T-helper 1 cell treated with Interleukin-12 subunit alpha and Interleukin-12 subunit beta and Interleukin-4 antibody, amounts not matched to agents 30 μg/mL and 1 μg/mL, for 36 hours (primary cell): ENCODE data around the gene BABAM2.

Experiments used
- H3K27ac Mint-ChIP-seq: one replicate; pipeline ENCODE4 v1.8.0; 2021; ENCODE audit warnings: mild to moderate bottlenecking, mixed read lengths
- H3K27me3 Mint-ChIP-seq: one replicate; pipeline ENCODE4 v1.8.0; 2021; ENCODE audit warnings: low read depth, mixed read lengths
- H3K36me3 Mint-ChIP-seq: one replicate; pipeline ENCODE4 v1.8.0; 2021; ENCODE audit warnings: low read depth, mixed read lengths
- H3K4me1 Mint-ChIP-seq: one replicate; pipeline ENCODE4 v1.8.0; 2021; ENCODE audit warnings: low read depth, mixed read lengths
- H3K4me3 Mint-ChIP-seq: one replicate; pipeline ENCODE4 v1.8.0; 2021; ENCODE audit warnings: mild to moderate bottlenecking, moderate library complexity, mixed read lengths
- H3K9me3 Mint-ChIP-seq: one replicate; pipeline ENCODE4 v1.8.0; 2021; ENCODE audit warnings: mixed read lengths

BABAM2 gene

GRCh38 chr2:28312307-28313219 lies 422.0 kb downstream of the BABAM2 start:
- Mint-ChIP-seq H3K27ac (no peak overlapping the region), H3K36me3 (peaks cover 14% of the 10 kb centered on the region), H3K4me1 (peaks cover 15% of the 10 kb centered on the region), H3K9me3 (no peaks in the 10 kb centered on the region), H3K4me3 (no peak overlapping the region), H3K27me3 (no peaks in the 10 kb centered on the region)

GRCh38 chr2:28313220-28313784 lies 422.8 kb downstream of the BABAM2 start:
- H3K9me3 Mint-ChIP-seq = no peaks in the 10 kb centered on the region
- no peak overlapping the region for H3K27ac Mint-ChIP-seq
- H3K4me3 Mint-ChIP-seq = no peak overlapping the region
- H3K36me3 Mint-ChIP-seq = peaks cover 11% of the 10 kb centered on the region
- H3K27me3 Mint-ChIP-seq = no peaks in the 10 kb centered on the region
- peaks cover 15% of the 10 kb centered on the region for H3K4me1 Mint-ChIP-seq

- H3K4me3 Mint-ChIP-seq = no peak overlapping the region
- H3K27me3 Mint-ChIP-seq = no peaks in the 10 kb centered on the region
- no peaks in the 10 kb centered on the region for H3K9me3 Mint-ChIP-seq
- H3K36me3 Mint-ChIP-seq = peaks cover 6% of the 10 kb centered on the region
- peaks cover 15% of the 10 kb centered on the region for H3K4me1 Mint-ChIP-seq
- H3K27ac Mint-ChIP-seq = no peak overlapping the region
These were observed 424.4 kb downstream of the BABAM2 start for GRCh38 chr2:28314968-28315367.

GRCh38 chr2:28316546-28317335 lies 426.2 kb downstream of the BABAM2 start:
- Mint-ChIP-seq H3K4me1 (peaks cover 12% of the 10 kb centered on the region), H3K27me3 (no peaks in the 10 kb centered on the region), H3K9me3 (no peaks in the 10 kb centered on the region), H3K27ac (no peak overlapping the region), H3K4me3 (no peak overlapping the region), H3K36me3 (peaks cover 4% of the 10 kb centered on the region)

- peaks cover 8% of the 10 kb centered on the region for H3K4me1 Mint-ChIP-seq
- no peak overlapping the region for H3K27ac Mint-ChIP-seq
- peaks cover 2% of the 10 kb centered on the region for H3K36me3 Mint-ChIP-seq
- H3K27me3 Mint-ChIP-seq = no peaks in the 10 kb centered on the region
- H3K4me3 Mint-ChIP-seq = no peak overlapping the region
- no peaks in the 10 kb centered on the region for H3K9me3 Mint-ChIP-seq
These were observed 426.9 kb downstream of the BABAM2 start for GRCh38 chr2:28317390-28317789.

- H3K27me3 Mint-ChIP-seq = no peaks in the 10 kb centered on the region
- H3K9me3 Mint-ChIP-seq = no peaks in the 10 kb centered on the region
- H3K4me3 Mint-ChIP-seq = no peak overlapping the region
- no peak overlapping the region for H3K27ac Mint-ChIP-seq
- H3K4me1 Mint-ChIP-seq = peaks cover 5% of the 10 kb centered on the region
- H3K36me3 Mint-ChIP-seq = peaks cover 2% of the 10 kb centered on the region
These were observed 427.5 kb downstream of the BABAM2 start for GRCh38 chr2:28318023-28318422.

- Mint-ChIP-seq H3K4me3 (no peak overlapping the region), H3K27me3 (no peaks in the 10 kb centered on the region), H3K27ac (no peak overlapping the region), H3K9me3 (no peaks in the 10 kb centered on the region), H3K4me1 (peaks cover 3% of the 10 kb centered on the region), H3K36me3 (peaks cover 2% of the 10 kb centered on the region)
These were observed 428.1 kb downstream of the BABAM2 start for GRCh38 chr2:28318462-28319117.

- Mint-ChIP-seq H3K27ac (no peak overlapping the region), H3K4me3 (no peak overlapping the region), H3K9me3 (no peaks in the 10 kb centered on the region), H3K36me3 (peaks cover 2% of the 10 kb centered on the region), H3K4me1 (peaks cover 3% of the 10 kb centered on the region), H3K27me3 (no peaks in the 10 kb centered on the region)
These were observed 428.8 kb downstream of the BABAM2 start for GRCh38 chr2:28319118-28320008.

GRCh38 chr2:28320009-28320365 lies 429.5 kb downstream of the BABAM2 start:
- Mint-ChIP-seq H3K36me3 (peaks cover 2% of the 10 kb centered on the region), H3K27me3 (no peaks in the 10 kb centered on the region), H3K4me1 (peaks cover 1% of the 10 kb centered on the region), H3K27ac (no peak overlapping the region), H3K9me3 (no peaks in the 10 kb centered on the region), H3K4me3 (no peak overlapping the region)

- no peaks in the 10 kb centered on the region for H3K27me3 Mint-ChIP-seq
- peaks cover 3% of the 10 kb centered on the region for H3K4me1 Mint-ChIP-seq
- no peaks in the 10 kb centered on the region for H3K9me3 Mint-ChIP-seq
- H3K27ac Mint-ChIP-seq = no peak overlapping the region
- H3K4me3 Mint-ChIP-seq = no peak overlapping the region
- H3K36me3 Mint-ChIP-seq = no peaks in the 10 kb centered on the region
These were observed 429.8 kb downstream of the BABAM2 start for GRCh38 chr2:28320371-28320770.

GRCh38 chr2:28321426-28321825 lies 430.9 kb downstream of the BABAM2 start:
- Mint-ChIP-seq H3K27me3 (no peaks in the 10 kb centered on the region), H3K27ac (no peak overlapping the region), H3K4me1 (peaks cover 3% of the 10 kb centered on the region), H3K36me3 (no peaks in the 10 kb centered on the region), H3K4me3 (no peak overlapping the region), H3K9me3 (no peaks in the 10 kb centered on the region)

- no peaks in the 10 kb centered on the region for H3K27me3 Mint-ChIP-seq
- no peak overlapping the region for H3K27ac Mint-ChIP-seq
- H3K4me1 Mint-ChIP-seq = peaks cover 3% of the 10 kb centered on the region
- H3K36me3 Mint-ChIP-seq = no peaks in the 10 kb centered on the region
- H3K9me3 Mint-ChIP-seq = no peaks in the 10 kb centered on the region
- no peak overlapping the region for H3K4me3 Mint-ChIP-seq
These were observed 431.5 kb downstream of the BABAM2 start for GRCh38 chr2:28322051-28322450.

GRCh38 chr2:28322456-28322855 lies 431.9 kb downstream of the BABAM2 start:
- Mint-ChIP-seq H3K9me3 (no peaks in the 10 kb centered on the region), H3K4me1 (peaks cover 3% of the 10 kb centered on the region), H3K27me3 (no peaks in the 10 kb centered on the region), H3K36me3 (no peaks in the 10 kb centered on the region), H3K4me3 (no peak overlapping the region), H3K27ac (no peak overlapping the region)
